Liver (tissue), 3 donors: ENCODE data around the gene CHRNE.

Source experiments
- EGR1 ChIP-seq, 2 donors: IDR thresholded peaks; 2 replicates each; pipeline ENCODE4 v1.6.1; 2016 to 2018; ENCODE audit warnings: antibody characterized with exemption in 2 of 2, low read depth in 2 of 2
- GABPA ChIP-seq, 2 donors: IDR thresholded peaks in 1 of 2; conservative IDR thresholded peaks in 1 of 2; 2 replicates each; pipeline ENCODE4 v1.6.1; 2016; ENCODE audit warnings: antibody characterized with exemption in 2 of 2, mild to moderate bottlenecking in 1 of 2, moderate library complexity in 1 of 2
- RAD21 ChIP-seq, 2 donors: IDR thresholded peaks; 2 replicates each; pipeline ENCODE4 v1.6.1; 2016; ENCODE audit warnings: antibody characterized with exemption in 2 of 2, mild to moderate bottlenecking in 2 of 2
- RXRA ChIP-seq, 2 donors: IDR thresholded peaks; 2 replicates each; pipeline ENCODE4 v1.6.1; 2017 to 2018; ENCODE audit warnings: antibody characterized with exemption in 2 of 2, mild to moderate bottlenecking in 1 of 2
- SP1 ChIP-seq: IDR thresholded peaks from 2 replicates; pipeline ENCODE4 v1.6.1; 2018; ENCODE audit warnings: antibody characterized with exemption, mild to moderate bottlenecking
- YY1 ChIP-seq: IDR thresholded peaks from 2 replicates; pipeline ENCODE4 v1.6.1; 2016; ENCODE audit warnings: antibody characterized with exemption, mild to moderate bottlenecking
- TF ChIP-seq, protein P1 (sequence below): fragments of 150-350 bp; IDR thresholded peaks from 2 replicates; pipeline ENCODE4 v1.5.1; 2017; ENCODE audit warnings: improper control_type of control experiment, low read depth, low read length; ENCODE audit not compliant: missing input control
- TF ChIP-seq, protein P2 (sequence below): IDR thresholded peaks from 2 replicates; pipeline ENCODE4 v1.6.1; 2016; ENCODE audit warnings: antibody characterized with exemption, mild to moderate bottlenecking
- TF ChIP-seq, protein P3 (sequence below): IDR thresholded peaks from 2 replicates; pipeline ENCODE4 v1.6.1; 2016; ENCODE audit warnings: antibody characterized with exemption
- donor health status: healthy.
- donor health status: healthy.

DNA sequence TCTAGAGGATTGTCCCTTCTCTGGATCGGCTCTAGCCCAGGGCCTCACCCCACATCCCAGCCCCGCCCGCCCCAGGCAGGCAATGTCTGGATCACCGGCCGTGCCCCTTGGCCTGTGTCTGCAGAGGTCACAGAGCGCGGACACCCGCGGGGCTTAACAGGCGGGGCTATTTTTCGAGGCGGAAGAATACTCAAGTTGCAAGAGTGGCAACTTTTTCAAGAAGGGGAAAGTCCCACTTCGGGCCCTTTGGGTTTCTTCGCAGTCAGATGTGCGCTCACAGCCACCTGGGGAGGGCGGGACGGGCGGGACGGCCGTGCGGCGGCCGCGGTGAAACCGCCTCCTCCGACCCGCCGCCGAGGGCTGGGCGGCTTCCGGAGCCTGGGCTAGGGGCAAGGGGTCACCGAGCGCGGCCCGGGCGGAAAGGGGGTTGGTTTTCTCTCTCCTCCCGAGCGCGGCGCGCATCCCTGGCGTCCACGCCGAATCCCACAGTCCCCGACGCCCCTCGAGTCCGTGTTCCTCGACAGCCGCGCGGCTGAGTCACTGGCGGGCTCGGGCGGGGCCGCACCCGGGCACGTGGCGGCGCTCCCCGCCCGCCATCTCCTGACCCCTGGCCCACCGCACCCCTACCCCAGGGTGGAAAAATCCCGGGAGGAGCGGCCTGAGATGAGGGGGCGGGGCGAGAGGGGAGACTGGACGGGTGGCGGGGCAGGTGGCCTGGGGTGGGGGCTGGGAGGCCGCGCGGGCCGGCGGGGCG lies 46.6 kb upstream of the CHRNE start:
- TF ChIP-seq, protein P1, sequence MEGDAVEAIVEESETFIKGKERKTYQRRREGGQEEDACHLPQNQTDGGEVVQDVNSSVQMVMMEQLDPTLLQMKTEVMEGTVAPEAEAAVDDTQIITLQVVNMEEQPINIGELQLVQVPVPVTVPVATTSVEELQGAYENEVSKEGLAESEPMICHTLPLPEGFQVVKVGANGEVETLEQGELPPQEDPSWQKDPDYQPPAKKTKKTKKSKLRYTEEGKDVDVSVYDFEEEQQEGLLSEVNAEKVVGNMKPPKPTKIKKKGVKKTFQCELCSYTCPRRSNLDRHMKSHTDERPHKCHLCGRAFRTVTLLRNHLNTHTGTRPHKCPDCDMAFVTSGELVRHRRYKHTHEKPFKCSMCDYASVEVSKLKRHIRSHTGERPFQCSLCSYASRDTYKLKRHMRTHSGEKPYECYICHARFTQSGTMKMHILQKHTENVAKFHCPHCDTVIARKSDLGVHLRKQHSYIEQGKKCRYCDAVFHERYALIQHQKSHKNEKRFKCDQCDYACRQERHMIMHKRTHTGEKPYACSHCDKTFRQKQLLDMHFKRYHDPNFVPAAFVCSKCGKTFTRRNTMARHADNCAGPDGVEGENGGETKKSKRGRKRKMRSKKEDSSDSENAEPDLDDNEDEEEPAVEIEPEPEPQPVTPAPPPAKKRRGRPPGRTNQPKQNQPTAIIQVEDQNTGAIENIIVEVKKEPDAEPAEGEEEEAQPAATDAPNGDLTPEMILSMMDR = no peak
- TF ChIP-seq EGR1 (IDR thresholded peaks at IDR 0.05; ENCODE audit: low read depth in 2 of 2) (no peak), RXRA (IDR thresholded peaks at IDR 0.05) (peak; percentile 57 to 77), GABPA (IDR thresholded peaks at IDR 0.05 in 1 of 2, conservative IDR thresholded peaks at IDR 0.05 in 1 of 2) (peak in 1 of 2 donors; percentile 17), SP1 (no peak), RAD21 (IDR thresholded peaks at IDR 0.05) (no peak), YY1 (no peak)
- TF ChIP-seq, protein P2, sequence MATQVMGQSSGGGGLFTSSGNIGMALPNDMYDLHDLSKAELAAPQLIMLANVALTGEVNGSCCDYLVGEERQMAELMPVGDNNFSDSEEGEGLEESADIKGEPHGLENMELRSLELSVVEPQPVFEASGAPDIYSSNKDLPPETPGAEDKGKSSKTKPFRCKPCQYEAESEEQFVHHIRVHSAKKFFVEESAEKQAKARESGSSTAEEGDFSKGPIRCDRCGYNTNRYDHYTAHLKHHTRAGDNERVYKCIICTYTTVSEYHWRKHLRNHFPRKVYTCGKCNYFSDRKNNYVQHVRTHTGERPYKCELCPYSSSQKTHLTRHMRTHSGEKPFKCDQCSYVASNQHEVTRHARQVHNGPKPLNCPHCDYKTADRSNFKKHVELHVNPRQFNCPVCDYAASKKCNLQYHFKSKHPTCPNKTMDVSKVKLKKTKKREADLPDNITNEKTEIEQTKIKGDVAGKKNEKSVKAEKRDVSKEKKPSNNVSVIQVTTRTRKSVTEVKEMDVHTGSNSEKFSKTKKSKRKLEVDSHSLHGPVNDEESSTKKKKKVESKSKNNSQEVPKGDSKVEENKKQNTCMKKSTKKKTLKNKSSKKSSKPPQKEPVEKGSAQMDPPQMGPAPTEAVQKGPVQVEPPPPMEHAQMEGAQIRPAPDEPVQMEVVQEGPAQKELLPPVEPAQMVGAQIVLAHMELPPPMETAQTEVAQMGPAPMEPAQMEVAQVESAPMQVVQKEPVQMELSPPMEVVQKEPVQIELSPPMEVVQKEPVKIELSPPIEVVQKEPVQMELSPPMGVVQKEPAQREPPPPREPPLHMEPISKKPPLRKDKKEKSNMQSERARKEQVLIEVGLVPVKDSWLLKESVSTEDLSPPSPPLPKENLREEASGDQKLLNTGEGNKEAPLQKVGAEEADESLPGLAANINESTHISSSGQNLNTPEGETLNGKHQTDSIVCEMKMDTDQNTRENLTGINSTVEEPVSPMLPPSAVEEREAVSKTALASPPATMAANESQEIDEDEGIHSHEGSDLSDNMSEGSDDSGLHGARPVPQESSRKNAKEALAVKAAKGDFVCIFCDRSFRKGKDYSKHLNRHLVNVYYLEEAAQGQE = no peak
- TF ChIP-seq, protein P3, sequence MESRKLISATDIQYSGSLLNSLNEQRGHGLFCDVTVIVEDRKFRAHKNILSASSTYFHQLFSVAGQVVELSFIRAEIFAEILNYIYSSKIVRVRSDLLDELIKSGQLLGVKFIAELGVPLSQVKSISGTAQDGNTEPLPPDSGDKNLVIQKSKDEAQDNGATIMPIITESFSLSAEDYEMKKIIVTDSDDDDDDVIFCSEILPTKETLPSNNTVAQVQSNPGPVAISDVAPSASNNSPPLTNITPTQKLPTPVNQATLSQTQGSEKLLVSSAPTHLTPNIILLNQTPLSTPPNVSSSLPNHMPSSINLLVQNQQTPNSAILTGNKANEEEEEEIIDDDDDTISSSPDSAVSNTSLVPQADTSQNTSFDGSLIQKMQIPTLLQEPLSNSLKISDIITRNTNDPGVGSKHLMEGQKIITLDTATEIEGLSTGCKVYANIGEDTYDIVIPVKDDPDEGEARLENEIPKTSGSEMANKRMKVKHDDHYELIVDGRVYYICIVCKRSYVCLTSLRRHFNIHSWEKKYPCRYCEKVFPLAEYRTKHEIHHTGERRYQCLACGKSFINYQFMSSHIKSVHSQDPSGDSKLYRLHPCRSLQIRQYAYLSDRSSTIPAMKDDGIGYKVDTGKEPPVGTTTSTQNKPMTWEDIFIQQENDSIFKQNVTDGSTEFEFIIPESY = no peak
